Type B pancreatic cell (in vitro differentiated cells): Measurements from ENCODE around the gene PPIC. TPM values are rescaled to one million over a fixed set of nuclear protein-coding genes. Genes with fewer than 3 reads are reported as not detected.

Source experiments
- DNase-seq: peaks from one replicate; pipeline ENCODE4 v3.0.0; 2021; ENCODE audit warnings: mixed read lengths; ENCODE audit not compliant: unreplicated experiment; ENCODE audit errors: extremely low spot score
- H3K27ac Mint-ChIP-seq: 2 replicates; pipeline ENCODE4 v1.8.0; 2021; ENCODE audit warnings: mild to moderate bottlenecking, mixed read lengths
- H3K27me3 Mint-ChIP-seq: 2 replicates; pipeline ENCODE4 v1.8.0; 2021; ENCODE audit warnings: mixed read lengths
- H3K36me3 Mint-ChIP-seq: 2 replicates; pipeline ENCODE4 v1.8.0; 2021; ENCODE audit warnings: mixed read lengths
- H3K4me1 Mint-ChIP-seq: one replicate; pipeline ENCODE4 v1.8.0; 2021; ENCODE audit warnings: mixed read lengths; ENCODE audit not compliant: unreplicated experiment
- H3K4me3 Mint-ChIP-seq: 2 replicates; pipeline ENCODE4 v1.8.0; 2021; ENCODE audit warnings: mild to moderate bottlenecking, mixed read lengths
- H3K9me3 Mint-ChIP-seq: 2 replicates; pipeline ENCODE4 v1.8.0; 2021; ENCODE audit warnings: mixed read lengths
- long read RNA-seq: library from polyadenylated mRNA; unstranded; transcript quantifications from one replicate; pipeline ENCODE4 v2.0.0, GENCODE V29; 2020
- total RNA-seq: library from RNA; stranded (reverse); gene quantifications from 2 replicates; pipeline ENCODE4 v1.2.1, GENCODE V29; 2021; ENCODE audit warnings: low replicate concordance
- TF ChIP-seq, protein P1 (sequence below): fragments of 200-600 bp; sonication (generic); conservative IDR thresholded peaks from 2 replicates; pipeline ENCODE4 v1.5.0; 2021; ENCODE audit warnings: antibody characterized with exemption, mild to moderate bottlenecking

Gene PPIC
- total RNA-seq, result 23.4 and 57.7 TPM in 2 replicates
- long read RNA-seq, transcript PPIC-201 (5 exons, 1,380 nt), result major isoform, 437 of 446 reads
- long read RNA-seq, partial matches to known transcripts, result 0 of 446 reads
- long read RNA-seq, other reads (novel, unspliced or antisense), result 9 of 446 reads

DNA sequence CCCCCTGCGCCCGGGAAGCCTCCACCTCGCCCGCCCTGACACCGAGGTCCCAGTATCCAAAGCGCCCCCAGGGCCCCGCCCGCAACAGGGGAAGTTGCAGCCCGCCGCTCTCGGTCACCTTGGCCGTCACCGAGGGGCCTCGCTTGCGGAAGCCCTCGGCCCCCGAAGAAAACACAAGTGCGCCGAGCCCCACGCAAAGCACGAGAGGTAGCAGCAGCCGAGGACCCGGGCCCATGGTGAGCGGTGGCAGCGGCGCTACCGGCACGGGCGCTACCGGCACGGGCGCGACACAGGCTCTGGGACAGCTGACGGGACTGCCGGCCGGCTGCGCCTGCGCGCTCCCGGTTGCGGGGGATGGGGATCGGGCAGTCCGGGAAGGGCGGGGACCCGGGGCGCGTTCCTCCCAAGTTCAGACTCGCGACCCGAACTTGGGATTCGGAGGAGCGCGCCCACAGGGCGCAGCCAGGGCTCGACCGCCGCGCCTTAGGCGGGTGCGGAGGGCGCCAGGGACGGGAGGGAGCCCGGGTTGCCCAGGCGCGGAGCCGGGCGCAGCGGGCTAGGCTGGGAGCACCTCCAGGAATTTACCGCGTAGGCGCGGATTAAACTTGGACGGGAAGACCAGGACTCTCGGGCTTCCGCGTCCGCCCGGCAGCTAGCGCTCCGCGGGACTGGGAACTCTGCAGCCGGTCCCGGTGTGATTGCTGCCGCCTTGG, at the start of gene PPIC:
TSS of gene PPIC (minus strand) at position 335 of the 713 bp plus-strand sequence. CDS start at position 235, 100 bp downstream.
- TF ChIP-seq, protein P1, sequence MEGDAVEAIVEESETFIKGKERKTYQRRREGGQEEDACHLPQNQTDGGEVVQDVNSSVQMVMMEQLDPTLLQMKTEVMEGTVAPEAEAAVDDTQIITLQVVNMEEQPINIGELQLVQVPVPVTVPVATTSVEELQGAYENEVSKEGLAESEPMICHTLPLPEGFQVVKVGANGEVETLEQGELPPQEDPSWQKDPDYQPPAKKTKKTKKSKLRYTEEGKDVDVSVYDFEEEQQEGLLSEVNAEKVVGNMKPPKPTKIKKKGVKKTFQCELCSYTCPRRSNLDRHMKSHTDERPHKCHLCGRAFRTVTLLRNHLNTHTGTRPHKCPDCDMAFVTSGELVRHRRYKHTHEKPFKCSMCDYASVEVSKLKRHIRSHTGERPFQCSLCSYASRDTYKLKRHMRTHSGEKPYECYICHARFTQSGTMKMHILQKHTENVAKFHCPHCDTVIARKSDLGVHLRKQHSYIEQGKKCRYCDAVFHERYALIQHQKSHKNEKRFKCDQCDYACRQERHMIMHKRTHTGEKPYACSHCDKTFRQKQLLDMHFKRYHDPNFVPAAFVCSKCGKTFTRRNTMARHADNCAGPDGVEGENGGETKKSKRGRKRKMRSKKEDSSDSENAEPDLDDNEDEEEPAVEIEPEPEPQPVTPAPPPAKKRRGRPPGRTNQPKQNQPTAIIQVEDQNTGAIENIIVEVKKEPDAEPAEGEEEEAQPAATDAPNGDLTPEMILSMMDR, result no peak
- H3K4me1 Mint-ChIP-seq, result peaks cover 5% of the 10 kb centered on the region
- peak within 1 kb of the TSS; percentile 92 for H3K4me3 Mint-ChIP-seq
- H3K27ac Mint-ChIP-seq, result peak within 1 kb of the TSS; percentile 87
- H3K9me3 Mint-ChIP-seq, result no peaks in the 10 kb centered on the region
- peaks cover 6% of the 10 kb centered on the region for H3K36me3 Mint-ChIP-seq
- H3K27me3 Mint-ChIP-seq, result peaks cover 54% of the 10 kb centered on the region
- peak; percentile 85 for DNase-seq

DNA sequence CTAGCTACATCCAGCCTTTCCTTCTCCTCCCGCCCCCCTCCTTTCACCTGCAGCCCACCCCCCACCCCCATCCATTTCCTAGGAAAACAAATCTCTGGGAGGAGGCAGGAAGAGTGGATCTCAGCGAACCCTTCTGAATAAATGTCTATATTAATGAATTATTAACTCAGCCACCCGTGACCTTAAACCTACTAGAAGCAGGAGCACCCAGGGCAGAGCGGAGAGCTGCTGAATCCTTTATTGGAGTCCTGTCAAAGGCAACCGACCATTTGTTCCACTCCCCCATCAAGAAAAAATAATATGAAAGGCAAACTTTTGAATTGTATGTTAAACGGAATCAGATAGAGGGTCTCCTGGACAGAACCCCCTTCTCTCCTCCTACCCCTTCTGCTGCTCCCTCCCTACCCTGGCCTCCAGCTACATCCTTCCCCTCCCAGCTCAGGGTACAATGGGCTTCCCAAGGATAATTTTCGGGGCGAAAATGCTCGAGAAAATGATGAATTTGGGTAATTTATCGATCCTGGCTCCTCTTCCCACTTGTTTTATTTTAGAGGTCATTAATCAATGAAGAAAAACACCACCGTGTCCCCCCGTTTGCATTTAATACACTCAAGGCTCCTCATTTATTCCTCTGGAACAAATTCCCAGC, 49.2 kb upstream of the PPIC start:
- Mint-ChIP-seq H3K4me3 (no peak overlapping the region), H3K27me3 (peaks cover 94% of the 10 kb centered on the region), H3K27ac (no peak overlapping the region)

DNA sequence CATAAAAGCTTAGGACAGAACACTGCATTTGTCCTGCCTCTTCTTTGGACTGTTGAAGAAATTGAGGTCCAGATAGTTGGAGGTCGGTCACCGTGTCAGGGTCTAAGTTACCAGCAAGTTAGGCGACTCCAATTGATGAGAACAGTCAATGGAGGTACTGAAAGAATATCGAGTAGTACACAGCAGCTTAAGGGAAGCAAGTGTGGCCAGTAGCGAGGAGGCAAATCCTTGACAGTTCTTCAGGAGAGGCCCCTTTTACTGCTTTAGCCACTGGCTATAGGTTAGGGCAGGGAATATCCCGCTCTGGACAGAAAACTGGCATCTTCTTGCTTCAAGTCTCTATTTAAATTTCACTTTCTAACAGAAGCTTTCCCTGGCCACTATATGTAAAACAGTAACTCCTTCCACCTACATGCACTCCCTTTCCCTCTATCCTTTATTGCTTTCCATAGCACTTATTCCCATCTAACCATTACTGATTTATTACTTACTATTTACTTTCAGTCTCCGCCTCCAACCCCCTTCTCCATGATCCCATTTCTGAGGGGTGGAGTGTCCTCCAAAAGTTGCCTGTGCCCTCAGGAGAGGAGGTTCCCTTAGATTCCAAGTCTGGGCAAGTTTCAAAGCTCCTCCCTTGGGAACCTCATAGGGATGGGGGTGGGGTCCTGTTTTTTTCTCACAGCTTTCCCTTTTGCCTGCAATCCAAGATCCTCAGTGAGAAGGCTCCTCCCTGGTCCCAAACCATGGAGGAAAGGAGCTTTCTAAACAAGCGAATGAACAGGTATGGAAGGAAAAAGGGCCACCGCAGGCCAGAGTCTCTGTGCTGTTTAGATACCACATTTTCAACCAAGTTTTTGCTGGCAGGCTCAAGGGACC, 48.4 kb upstream of the PPIC start:
- no peaks in the 10 kb centered on the region for H3K36me3 Mint-ChIP-seq
- DNase-seq, result no peak
- no peak overlapping the region for H3K27ac Mint-ChIP-seq
- H3K4me3 Mint-ChIP-seq, result no peak overlapping the region
- peaks cover 97% of the 10 kb centered on the region for H3K27me3 Mint-ChIP-seq
- peaks cover 14% of the 10 kb centered on the region for H3K4me1 Mint-ChIP-seq
- TF ChIP-seq, protein P1, result no peak
- no peaks in the 10 kb centered on the region for H3K9me3 Mint-ChIP-seq

More for the DNA sequence above, 49.2 kb upstream of the PPIC start:
- no peak for DNase-seq
- Mint-ChIP-seq H3K36me3 (no peaks in the 10 kb centered on the region), H3K9me3 (no peaks in the 10 kb centered on the region), H3K4me1 (peaks cover 14% of the 10 kb centered on the region)
- TF ChIP-seq, protein P1, result no peak

DNA sequence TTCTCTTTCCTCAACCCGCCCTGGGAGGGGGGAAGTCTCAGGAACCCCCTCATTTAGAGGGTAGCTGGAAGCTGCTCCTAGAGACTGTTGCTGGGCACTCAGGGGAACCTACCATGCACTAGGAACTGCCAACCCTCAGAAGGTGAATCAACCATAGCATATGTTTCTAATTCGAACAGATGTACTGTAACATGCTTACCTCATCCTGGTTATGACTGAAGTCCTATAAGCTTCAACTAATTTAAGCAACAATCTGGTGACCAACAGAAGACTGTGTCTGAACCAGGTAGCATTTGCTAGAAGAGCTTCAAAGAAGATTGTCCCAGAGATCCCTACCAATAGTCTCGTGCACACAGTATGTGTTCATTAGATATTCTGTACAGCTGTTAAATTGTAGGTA, 46.8 kb upstream of the PPIC start:
- peaks cover 91% of the 10 kb centered on the region for H3K27me3 Mint-ChIP-seq
- H3K4me3 Mint-ChIP-seq, result no peak overlapping the region
- no peaks in the 10 kb centered on the region for H3K36me3 Mint-ChIP-seq
- H3K27ac Mint-ChIP-seq, result no peak overlapping the region
- H3K4me1 Mint-ChIP-seq, result peaks cover 10% of the 10 kb centered on the region
- DNase-seq, result no peak
- TF ChIP-seq, protein P1, result no peak
- no peaks in the 10 kb centered on the region for H3K9me3 Mint-ChIP-seq

DNA sequence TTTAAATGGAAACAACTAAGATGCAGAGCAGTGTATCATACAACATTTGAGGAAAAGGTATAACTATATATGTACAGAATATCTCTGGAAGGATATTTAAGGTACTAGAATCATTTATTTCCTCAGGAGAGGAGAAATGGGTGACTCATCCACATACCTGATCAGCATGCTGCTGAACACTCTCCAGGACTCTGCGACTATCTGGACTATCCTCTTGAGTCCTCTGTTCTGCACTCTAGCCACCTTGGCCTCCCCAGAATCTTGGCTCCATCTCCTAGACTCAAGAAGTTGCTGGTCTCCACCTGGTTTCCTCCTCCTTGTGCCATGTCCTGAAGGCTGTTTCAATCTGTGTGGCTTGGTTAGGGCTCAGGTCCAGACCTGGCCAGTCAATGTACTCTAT, 43.7 kb upstream of the PPIC start:
- Mint-ChIP-seq H3K27me3 (peaks cover 80% of the 10 kb centered on the region), H3K36me3 (no peaks in the 10 kb centered on the region), H3K27ac (no peak overlapping the region), H3K9me3 (no peaks in the 10 kb centered on the region), H3K4me3 (no peak overlapping the region), H3K4me1 (no peaks in the 10 kb centered on the region)
- TF ChIP-seq, protein P1, result no peak
- DNase-seq, result no peak
